ENCODE measurements around the gene CERS2.
A peak's percentile ranks its signal among the peaks of the same experiment; 100 is the strongest.

The CERS2 gene

DNA sequence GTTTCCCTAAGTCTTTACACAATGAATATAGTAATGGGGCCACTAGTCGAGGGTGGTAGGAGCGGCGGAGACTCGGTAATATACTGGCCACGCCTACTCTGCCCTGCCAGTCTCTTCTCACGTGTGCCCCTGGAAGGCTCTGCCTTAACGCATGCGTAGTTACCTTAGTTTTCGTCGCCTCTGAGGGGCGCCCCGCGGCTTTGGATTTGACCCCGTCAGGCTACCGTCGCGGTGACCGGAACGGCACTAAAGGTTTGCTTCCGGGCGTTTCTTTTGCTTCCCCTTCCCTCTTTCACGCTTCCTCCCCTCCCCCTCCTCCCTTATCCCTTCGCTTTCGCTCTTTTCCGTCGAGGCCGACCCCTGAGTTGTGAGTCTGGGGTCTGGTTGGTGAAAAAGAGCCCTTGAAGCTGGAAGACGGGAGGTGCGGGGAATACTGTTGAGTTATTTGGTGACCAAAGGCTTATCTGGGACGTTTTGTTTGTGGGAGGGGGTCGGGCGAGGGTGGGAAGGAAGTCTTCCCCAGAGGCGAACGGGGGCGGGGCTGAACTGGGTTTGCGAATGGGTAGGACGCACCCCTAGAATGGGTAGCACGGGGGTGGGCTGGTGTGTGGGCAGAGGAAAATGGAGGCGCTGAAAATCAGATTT is 48.4 kb downstream of the CERS2 start, which contains the start of gene SETDB1:
TSS of gene SETDB1 (plus strand) at position 267 of the 645 bp plus-strand sequence. CDS start 1,352 bp downstream, outside the sequence.
- Mint-ChIP-seq H3K36me3 (ENCODE audit: low read depth) (peaks cover 42% of the 10 kb centered on the region), H3K9me3 (peaks cover 9% of the 10 kb centered on the region), H3K27ac (peak within 1 kb of the TSS; percentile 96), H3K4me3 (peak within 1 kb of the TSS; percentile 95), H3K27me3 (no peaks in the 10 kb centered on the region), H3K4me1 (peaks cover 38% of the 10 kb centered on the region)
- DNase-seq (peak; percentile 95), ATAC-seq (peak; percentile 84)

DNA sequence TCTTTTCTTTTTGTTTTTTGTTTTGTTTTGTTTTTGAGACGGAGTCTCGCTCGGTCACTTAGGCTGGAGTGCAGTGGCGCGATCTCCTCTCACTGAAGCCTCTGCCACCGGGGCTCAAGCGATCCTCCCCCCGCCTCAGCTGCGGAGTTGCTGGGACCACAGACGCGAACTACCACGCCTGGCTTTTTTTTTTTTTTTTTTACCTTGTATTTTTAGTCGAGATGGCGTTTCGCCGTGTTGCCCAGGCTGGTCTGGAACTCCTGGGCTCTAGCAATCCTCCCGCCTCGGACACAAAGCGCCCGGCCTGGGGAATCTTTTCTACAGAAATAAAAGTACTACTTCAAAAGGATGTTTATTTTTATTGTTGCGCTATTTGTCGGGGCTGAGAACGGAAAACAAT is 49.6 kb downstream of the CERS2 start:
- H3K27ac Mint-ChIP-seq = peak overlapping the region; percentile 46
- no peak for ATAC-seq
- peaks cover 31% of the 10 kb centered on the region for H3K36me3 Mint-ChIP-seq (ENCODE audit: low read depth)
- H3K4me3 Mint-ChIP-seq = peak overlapping the region; percentile 95
- H3K9me3 Mint-ChIP-seq = peaks cover 4% of the 10 kb centered on the region
- peak; percentile 11 for DNase-seq
- H3K27me3 Mint-ChIP-seq = no peaks in the 10 kb centered on the region
- peaks cover 38% of the 10 kb centered on the region for H3K4me1 Mint-ChIP-seq

DNA sequence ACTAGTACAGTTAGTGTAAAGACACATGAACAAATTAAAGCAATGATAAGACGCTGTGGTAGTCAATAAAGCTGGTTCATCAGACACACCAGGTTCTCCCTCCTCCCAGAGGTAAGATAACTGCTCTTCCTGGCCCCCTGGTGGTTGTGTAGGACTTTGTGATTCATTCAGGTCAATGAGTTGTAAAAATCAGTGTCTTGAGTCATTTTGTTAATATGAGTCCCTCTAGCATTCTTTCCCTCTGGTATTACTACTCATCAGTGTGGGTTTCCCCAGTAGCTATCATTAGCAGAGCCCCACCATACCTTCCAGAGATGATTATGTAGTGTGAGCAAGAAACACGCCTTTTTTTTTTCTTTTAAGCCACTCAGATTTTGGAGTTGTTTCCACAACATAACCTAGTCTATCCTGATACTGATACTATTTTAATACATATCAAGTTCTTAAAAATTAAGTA is 52.1 kb downstream of the CERS2 start:
- DNase-seq = peak; percentile 81
- Mint-ChIP-seq H3K9me3 (no peaks in the 10 kb centered on the region), H3K36me3 (ENCODE audit: low read depth) (peaks cover 7% of the 10 kb centered on the region), H3K27ac (peak overlapping the region; percentile 69), H3K27me3 (no peaks in the 10 kb centered on the region), H3K4me3 (peak overlapping the region; percentile 26), H3K4me1 (peaks cover 32% of the 10 kb centered on the region)
- ATAC-seq = peak; percentile 97

DNA sequence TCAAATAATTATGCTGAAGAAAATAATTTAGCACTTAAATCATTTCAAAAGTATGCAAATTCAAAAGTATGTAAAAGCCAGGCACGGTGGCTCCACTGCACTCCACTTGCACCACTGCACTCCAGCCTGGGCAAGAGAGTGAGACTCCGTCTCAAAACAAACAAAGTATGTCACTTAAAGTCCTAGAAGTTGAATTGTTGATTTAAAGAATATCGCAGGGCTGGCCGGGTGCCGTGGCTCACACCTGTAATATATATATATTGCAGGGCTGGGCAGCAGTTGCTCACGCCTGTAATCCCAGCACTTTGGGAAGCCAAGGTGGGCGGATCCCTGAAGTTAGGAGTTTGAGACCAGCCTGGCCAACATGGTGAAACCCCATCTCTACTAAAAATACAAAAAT is 57.2 kb downstream of the CERS2 start:
- Mint-ChIP-seq H3K4me1 (peaks cover 6% of the 10 kb centered on the region), H3K27ac (no peak overlapping the region), H3K4me3 (no peak overlapping the region), H3K36me3 (ENCODE audit: low read depth) (no peaks in the 10 kb centered on the region), H3K27me3 (no peaks in the 10 kb centered on the region), H3K9me3 (no peaks in the 10 kb centered on the region)
- DNase-seq (no peak), ATAC-seq (no peak)

Measured in activated naive CD8-positive, alpha-beta T cell treated with anti-CD3 and anti-CD28 coated beads, Interleukin-2, amount 50 U/mL, for 24 hours (primary cell).